ENCODE measurements around the gene MAN1B1. TPM values are rescaled to one million over a fixed set of nuclear protein-coding genes. Genes with fewer than 3 reads are reported as not detected.

Gene MAN1B1
- total RNA-seq, 1 experiment from 2014 or later = 46.5 TPM

DNA sequence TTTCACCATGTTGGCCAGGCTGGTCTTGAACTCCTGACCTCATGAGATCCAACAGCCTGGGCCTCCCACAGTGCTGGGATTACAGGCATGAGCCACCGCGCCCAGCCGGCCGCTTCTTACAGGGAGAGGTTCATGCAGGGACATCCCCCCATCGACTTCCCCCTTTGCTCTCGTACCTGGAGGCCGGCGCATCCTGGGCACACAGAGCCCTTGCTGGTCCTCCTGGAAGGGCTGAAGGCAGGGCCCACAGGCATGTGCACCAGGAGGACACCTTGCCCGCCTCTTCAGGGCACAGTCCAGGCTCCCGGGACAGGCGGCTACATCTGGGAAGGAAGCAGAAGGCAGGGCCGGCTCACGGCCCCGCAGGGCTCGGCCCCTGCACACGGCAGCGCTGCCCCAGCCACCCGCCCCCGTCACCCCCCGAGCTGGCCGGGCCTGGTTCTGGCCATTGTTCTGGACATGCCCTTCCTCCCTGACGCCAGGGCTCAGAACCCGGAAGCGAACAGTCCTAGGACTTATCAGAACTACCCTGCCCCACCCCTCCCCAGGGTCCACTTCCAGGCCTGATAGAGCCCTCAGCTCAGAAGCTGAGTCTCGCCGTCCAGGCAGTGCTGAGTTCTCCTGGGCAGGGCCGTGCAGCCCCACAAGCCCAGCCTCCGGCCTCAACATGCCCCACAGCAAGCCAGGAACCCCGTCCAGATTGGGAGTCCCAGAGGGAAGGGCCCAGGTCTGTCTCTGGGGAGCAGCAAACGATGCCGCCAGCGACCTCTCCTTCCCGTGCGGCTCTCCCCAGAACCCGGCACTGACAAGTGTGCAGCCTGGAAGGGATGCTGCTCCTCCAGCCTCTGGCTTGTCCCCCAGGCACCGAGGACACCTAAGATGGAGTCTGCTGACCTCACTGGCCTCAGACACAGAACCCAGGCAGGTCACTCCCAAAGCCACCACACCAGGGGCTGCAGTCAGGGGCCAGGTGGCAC, 43.7 kb upstream of the MAN1B1 start:
- intact Hi-C loops (cut with micrococcal nuclease) = loop anchor here (10.0 kb wide), 1 partner anchor 182 kb away; the partner anchor contains the start of genes CYSRT1, RNF208 and RNF224
- Mint-ChIP-seq H3K36me3 (ENCODE audit: insufficient read depth, unreplicated experiment) (peaks cover 12% of the 10 kb centered on the region), H3K9me3 (ENCODE audit: unreplicated experiment) (no peaks in the 10 kb centered on the region), H3K27ac (ENCODE audit: low read depth, unreplicated experiment) (no peak overlapping the region), H3K4me3 (ENCODE audit: unreplicated experiment) (no peak overlapping the region), H3K27me3 (ENCODE audit: insufficient read depth, unreplicated experiment) (no peaks in the 10 kb centered on the region), H3K4me1 (ENCODE audit: insufficient read depth, unreplicated experiment) (no peaks in the 10 kb centered on the region)
- ChIA-PET POLR2A (interaction anchor here (1.5 kb wide), 1 partner anchor 14 kb away, joined by 3 read pairs; no protein-coding TSS in a partner anchor), CTCF (interaction anchor here (0.6 to 2.4 kb wide), 4 partner anchors 25 to 511 kb away, joined by 3 to 11 read pairs (median 4); no protein-coding TSS in a partner anchor)
- no peak for DNase-seq (ENCODE audit: unreplicated experiment)
- BruUV-seq (replicated peaks) = no TSS peak
- no peak for TF ChIP-seq CTCF (IDR thresholded peaks at IDR 0.05; ENCODE audit: unreplicated experiment)

- Mint-ChIP-seq H3K9me3 (ENCODE audit: unreplicated experiment) (no peaks in the 10 kb centered on the region), H3K4me1 (ENCODE audit: insufficient read depth, unreplicated experiment) (no peaks in the 10 kb centered on the region), H3K4me3 (ENCODE audit: unreplicated experiment) (no peak overlapping the region), H3K36me3 (ENCODE audit: insufficient read depth, unreplicated experiment) (peaks cover 10% of the 10 kb centered on the region), H3K27me3 (ENCODE audit: insufficient read depth, unreplicated experiment) (no peaks in the 10 kb centered on the region), H3K27ac (ENCODE audit: low read depth, unreplicated experiment) (no peak overlapping the region)
- ChIA-PET POLR2A (interaction anchor here (0.8 to 1.5 kb wide), 3 partner anchors 15 to 80 kb away, joined by 3 to 4 read pairs (median 3); no protein-coding TSS in a partner anchor), CTCF (interaction anchor here (0.6 to 2.4 kb wide), 8 partner anchors 8 to 193 kb away, joined by 3 to 12 read pairs (median 5); partner anchors contain the start of genes ABCA2 and FUT7)
- intact Hi-C loops (cut with micrococcal nuclease) = loop anchor here (10.0 kb wide), 1 partner anchor 181 kb away; the partner anchor contains the start of genes CYSRT1, RNF208 and RNF224
- no peak for TF ChIP-seq CTCF (IDR thresholded peaks at IDR 0.05; ENCODE audit: unreplicated experiment)
- DNase-seq (ENCODE audit: unreplicated experiment) = no peak
- no TSS peak for BruUV-seq (replicated peaks)
Measured at GRCh38 chr9:137044037-137044436, 42.7 kb upstream of the MAN1B1 start.

- intact Hi-C loops (cut with micrococcal nuclease) = loop anchor here (10.0 kb wide), 1 partner anchor 180 kb away; the partner anchor contains the start of genes CYSRT1, RNF208 and RNF224
- DNase-seq (ENCODE audit: unreplicated experiment) = no peak
- no peaks in the 10 kb centered on the region for H3K27me3 Mint-ChIP-seq (ENCODE audit: insufficient read depth, unreplicated experiment)
- ChIA-PET POLR2A (interaction anchor here (0.6 to 1.1 kb wide), 5 partner anchors 9 to 196 kb away, joined by 3 to 4 read pairs (median 3); no protein-coding TSS in a partner anchor), CTCF (interaction anchor here (0.6 to 2.4 kb wide), 12 partner anchors 9 to 193 kb away, joined by 3 to 12 read pairs (median 4); partner anchors contain the start of genes ABCA2 and FUT7)
- H3K4me1 Mint-ChIP-seq (ENCODE audit: insufficient read depth, unreplicated experiment) = no peaks in the 10 kb centered on the region
- no peaks in the 10 kb centered on the region for H3K9me3 Mint-ChIP-seq (ENCODE audit: unreplicated experiment)
- no peak overlapping the region for H3K27ac Mint-ChIP-seq (ENCODE audit: low read depth, unreplicated experiment)
- peak overlapping the region; percentile 74 for H3K4me3 Mint-ChIP-seq (ENCODE audit: unreplicated experiment)
- TF ChIP-seq CTCF (IDR thresholded peaks at IDR 0.05; ENCODE audit: unreplicated experiment) = no peak
- H3K36me3 Mint-ChIP-seq (ENCODE audit: insufficient read depth, unreplicated experiment) = peaks cover 6% of the 10 kb centered on the region
- TSS peak; percentile 37 for BruUV-seq (replicated peaks)
Measured at GRCh38 chr9:137044502-137045177, 42.1 kb upstream of the MAN1B1 start.

All from MCF 10A (cell line).